Middle frontal gyrus (tissue), 1 donor: ENCODE measurements around the gene TRIM72.
"Not testable (repeated sequence)": the region's sequence is repeated elsewhere in the genome, so short reads cannot be mapped to it uniquely, and the experiment has no call there.

Source experiments
- DNase-seq: peaks from one replicate; pipeline ENCODE4 v3.0.0-alpha.2; 2015; ENCODE audit warnings: low spot score; ENCODE audit errors: extremely low spot score

Gene TRIM72

DNA sequence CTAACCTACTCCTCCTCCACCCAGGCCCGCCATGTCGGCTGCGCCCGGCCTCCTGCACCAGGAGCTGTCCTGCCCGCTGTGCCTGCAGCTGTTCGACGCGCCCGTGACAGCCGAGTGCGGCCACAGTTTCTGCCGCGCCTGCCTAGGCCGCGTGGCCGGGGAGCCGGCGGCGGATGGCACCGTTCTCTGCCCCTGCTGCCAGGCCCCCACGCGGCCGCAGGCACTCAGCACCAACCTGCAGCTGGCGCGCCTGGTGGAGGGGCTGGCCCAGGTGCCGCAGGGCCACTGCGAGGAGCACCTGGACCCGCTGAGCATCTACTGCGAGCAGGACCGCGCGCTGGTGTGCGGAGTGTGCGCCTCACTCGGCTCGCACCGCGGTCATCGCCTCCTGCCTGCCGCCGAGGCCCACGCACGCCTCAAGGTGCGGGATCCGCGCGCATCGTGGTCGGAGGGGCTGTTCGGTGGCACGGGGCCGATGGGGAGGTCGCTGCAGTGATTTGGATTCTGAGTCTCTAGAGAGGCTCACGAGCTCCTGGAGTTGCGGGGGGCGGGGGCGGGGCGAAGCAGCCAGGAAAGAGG, 878 bp downstream of the TRIM72 start:
- DNase-seq = no peak

DNA sequence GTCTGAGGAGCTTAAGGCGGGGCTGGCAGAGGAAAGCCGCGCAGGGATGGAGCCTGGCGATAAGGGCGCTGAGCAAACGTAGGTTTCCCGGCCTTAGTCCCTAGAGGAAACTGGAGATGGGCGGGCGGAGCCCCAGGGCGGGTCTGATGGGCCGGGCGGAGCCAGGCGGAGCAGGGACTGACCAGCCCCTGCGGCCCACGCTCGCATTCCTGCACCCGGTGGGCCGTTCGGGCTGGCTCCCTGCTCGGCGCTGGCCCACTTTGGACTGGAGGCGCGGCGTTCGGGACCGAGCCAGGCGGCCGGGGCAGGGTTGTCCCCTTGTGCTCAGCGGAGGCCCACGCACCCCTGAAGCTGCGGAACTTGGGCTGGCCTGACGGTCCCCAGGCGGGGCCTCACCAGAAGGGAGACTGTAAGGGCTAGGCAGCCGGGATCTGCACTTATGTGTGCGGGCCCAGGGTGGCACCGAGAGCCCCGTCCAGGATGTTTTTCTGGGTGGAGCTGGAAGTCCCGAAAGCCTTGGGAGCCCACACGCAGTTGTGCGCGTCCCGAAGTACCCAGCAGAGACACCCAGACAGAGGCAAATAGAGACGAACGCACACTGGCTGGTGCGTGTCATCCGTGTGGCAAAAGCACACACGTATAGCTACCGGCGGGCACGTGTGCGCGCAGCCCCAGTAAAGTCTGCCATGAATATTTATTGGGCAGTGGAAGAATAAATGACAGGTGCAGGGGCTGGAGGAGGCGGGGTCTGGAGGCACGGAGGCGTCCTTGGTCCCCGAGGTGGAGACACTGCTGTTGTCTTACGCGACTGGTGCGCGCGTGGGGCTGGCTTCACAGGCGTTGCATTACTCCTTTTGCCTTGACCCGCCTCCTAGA, 1.6 kb downstream of the TRIM72 start:
- DNase-seq = no peak

DNA sequence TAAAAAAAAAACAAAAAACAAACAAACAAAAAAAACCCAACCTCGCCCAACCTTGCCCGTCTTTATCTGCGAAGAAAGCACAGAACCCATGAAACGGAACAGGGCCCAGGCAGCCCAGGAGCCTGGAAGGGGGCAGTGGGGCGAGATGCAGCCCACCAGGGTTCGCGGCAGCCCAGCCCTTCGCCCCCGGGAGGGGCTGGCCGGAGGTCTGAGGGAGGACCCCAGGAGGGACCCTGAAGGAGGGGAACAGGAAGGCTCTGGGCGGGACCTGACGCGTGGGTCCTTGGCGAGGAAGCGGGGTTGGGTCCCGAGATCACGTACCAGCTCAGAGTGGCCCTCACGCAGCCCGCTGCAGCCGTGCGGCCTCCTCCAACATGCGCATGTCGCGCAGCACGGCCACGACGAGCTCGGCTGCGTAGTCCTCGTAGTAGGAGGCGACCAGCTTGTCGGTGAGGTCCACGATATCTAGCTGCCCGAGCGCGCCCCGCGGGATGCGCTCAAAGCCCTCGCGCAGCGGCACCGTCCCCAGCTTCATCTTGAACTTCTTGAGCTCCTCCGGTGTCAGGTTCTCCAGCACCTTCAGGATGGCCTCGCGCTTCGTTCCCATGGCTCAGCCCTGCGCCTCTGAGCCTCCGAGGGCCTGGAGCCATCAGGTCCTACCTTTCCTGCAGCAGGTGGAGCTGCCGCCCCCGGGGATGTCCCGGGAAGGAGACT, 2.7 kb downstream of the TRIM72 start, which contains the start of gene PYDC1:
Gene PYDC1 (minus strand): TSS at position 714 of the 714 bp plus-strand sequence. CDS start 107 bp downstream, at position 607.
- no peak for DNase-seq

DNA sequence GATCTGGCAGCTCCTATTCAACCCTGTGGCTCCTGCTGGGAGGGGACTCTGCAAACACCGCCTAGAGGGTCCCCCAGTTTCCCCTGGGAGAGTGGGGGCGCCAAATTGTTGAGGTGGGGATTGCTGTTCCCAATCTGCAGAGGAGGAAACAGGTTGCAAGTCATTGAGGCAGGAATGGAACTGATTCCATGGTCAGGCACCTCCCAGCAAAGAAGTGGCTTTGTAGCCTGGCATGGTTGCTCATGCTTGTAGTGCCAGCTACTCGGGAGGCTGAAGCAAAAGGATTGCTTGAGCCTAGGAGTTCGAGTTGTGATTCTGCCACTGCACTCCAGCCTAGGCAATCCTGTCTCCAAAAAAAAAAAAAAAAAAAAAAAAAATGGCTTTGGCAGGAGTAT, 3.2 kb downstream of the TRIM72 start:
- DNase-seq = no peak

DNA sequence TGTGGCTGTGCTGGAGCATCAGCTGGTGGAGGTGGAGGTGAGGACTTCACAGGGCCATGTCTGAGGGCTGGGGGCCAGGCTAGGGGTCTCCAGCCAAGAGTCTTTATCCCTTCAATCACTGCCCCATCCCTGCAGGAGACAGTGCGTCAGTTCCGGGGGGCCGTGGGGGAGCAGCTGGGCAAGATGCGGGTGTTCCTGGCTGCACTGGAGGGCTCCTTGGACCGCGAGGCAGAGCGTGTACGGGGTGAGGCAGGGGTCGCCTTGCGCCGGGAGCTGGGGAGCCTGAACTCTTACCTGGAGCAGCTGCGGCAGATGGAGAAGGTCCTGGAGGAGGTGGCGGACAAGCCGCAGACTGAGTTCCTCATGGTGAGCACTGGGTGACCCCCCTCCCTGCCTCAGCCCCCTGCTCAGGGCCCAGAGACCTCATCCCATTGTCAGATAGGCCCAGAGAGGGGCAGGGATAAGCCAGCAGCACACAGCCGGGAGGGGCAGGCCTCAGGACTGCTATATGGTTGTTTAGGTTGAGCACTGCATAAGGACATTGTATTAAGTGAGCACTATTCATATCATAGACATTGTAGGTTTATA, 5.3 kb downstream of the TRIM72 start:
- no peak for DNase-seq

DNA sequence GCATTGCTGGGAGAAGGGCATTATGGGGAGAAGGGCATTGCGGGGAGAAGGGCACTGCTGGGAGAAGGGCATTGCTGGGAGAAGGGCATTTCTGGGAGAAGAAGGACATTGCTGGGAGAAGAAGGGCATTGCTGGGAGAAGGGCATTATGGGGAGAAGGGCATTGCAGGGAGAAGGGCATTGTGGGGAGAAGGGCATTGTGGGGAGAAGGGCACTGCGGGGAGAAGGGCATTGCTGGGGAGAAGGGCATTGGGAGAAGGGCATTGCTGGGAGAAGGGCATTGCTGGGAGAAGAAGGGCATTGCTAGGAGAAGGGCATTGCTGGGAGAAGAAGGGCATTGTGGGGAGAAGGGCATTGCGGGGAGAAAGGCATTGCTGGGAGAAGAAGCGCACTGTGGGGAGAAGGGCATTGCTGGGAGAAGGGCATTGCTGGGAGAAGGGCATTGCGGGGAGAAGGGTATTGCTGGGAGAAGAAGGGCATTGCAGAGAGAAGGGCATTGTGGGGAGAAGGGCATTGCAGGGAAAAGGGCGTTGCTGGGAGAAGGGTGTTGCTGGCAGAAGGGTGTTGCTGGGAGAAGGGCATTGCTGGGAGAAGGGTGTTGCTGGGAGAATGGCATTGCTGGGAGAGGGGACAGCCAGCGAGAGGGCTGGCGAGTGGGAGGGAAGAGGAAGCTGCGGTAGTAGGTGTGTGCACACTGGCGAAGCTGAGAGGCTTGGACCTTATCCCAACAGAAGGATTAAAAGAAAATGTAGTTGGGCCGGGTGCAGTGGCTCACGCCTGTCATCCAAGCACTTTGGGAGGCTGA, 7.6 kb downstream of the TRIM72 start:
- no peak for DNase-seq

DNA sequence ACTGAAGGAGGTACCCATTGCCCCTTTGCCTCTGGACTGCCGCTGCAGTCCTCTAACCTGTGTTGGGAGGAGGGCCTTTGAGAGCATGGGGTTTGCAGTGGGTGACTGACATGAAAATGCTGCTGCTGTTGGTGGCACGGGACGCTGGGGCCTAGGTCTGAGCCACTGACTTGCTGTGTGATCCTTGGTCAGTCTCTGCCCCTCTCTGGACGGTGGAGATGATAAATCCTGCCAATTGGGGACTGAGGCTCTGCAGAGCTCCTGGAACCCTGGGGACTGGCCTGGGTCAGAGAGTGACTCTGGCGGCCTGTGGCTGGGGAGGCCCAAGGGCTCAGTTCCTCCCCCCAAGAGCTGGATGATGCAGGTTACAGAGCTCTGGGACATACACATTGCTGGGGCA, 9.1 kb downstream of the TRIM72 start:
- DNase-seq = no peak

DNA sequence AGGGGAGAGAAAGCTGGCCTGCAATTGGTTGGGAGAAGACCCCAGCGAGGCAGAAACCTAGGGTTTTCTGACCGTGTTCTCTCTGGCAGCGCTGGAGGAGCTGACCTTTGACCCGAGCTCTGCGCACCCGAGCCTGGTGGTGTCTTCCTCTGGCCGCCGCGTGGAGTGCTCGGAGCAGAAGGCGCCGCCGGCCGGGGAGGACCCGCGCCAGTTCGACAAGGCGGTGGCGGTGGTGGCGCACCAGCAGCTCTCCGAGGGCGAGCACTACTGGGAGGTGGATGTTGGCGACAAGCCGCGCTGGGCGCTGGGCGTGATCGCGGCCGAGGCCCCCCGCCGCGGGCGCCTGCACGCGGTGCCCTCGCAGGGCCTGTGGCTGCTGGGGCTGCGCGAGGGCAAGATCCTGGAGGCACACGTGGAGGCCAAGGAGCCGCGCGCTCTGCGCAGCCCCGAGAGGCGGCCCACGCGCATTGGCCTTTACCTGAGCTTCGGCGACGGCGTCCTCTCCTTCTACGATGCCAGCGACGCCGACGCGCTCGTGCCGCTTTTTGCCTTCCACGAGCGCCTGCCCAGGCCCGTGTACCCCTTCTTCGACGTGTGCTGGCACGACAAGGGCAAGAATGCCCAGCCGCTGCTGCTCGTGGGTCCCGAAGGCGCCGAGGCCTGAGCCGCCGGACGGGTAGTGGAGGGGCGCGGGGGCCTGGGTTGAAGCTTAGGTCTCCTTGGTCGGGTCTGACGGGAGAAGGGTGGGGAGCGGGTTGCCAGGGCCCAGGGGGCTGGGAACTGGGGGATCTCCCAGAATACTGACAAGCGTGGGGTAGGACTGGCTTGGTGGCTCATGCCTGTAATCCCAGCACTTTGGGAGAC, 10.4 kb downstream of the TRIM72 start:
- no peak for DNase-seq

DNA sequence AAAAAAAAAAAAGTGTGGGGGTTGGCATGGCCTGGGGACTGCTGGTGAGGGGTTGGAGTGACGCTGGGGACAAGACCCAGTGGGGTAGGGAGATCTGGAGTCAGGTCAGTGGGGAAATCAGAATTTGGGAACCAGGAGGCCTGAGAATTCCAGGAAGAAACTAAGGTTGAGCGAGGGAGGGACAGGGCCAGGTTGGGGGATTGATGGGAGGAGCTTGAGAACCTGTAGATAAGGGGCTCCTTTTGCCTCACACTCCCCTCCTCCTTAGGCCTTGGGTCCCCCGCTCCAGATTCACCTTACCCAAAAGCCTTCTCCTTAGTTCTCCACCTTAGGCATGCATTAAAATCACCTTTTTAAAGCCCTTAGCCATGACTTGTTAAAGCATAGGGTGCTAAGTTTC, 11.3 kb downstream of the TRIM72 start:
- DNase-seq = no peak

DNA sequence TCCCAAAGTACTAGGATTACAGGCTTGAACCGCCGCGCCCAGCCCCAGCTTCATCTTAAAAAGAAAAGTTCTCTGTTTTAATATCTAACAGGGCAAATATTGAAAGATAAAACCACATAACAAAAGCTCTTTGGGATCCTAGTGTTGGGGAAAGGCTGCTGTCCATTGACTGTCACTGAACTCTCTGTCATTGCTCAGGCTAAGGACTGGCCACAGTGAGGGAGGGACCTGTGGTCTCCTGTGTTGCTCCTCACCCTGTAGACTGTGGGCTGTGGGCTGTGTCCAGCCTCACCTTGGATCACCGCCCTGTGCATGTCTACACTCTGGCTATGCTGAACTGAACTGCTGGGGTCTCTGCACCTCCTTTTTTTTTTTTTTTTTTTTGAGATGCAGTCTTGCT, 14.3 kb downstream of the TRIM72 start:
- DNase-seq = no peak

DNA sequence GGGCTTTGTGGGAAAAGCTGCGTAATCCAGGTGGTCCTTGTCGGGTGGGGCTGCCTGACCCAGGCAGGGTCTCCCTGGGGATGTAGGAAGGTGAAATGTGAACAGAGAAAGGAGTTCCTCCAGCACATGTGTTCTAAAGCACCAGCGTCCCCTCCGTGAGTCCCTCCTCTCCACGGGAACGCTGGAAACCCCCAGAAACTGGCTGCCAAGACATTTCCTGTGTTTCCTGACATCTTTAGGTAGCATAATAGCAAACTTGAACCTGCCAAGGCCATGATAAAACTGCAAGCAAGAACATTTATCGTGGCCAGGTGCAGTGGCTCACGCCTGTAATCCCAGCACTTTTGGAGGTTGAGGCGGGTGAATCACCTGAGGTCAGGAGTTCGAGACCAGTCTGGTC, 15.6 kb downstream of the TRIM72 start:
- DNase-seq = no peak

DNA sequence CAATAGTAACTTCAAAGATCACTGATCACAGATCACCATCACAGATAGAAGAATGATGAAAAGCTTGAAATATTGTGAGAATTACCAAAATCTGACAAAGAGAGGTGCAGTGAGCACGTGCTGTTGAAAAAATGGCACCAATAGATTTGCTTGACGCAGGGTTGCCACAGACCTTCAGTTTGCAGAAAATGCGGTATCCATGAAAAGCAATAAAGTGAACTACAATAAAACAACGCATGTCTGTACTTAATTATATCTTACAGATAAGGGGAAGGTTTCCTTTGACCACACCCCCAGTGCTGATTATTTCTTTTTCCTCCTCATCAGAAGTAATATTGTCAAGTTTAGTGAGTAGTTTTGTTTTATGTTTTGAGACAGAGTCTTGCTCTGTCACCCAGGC, 24.1 kb downstream of the TRIM72 start:
- DNase-seq = no peak

DNA sequence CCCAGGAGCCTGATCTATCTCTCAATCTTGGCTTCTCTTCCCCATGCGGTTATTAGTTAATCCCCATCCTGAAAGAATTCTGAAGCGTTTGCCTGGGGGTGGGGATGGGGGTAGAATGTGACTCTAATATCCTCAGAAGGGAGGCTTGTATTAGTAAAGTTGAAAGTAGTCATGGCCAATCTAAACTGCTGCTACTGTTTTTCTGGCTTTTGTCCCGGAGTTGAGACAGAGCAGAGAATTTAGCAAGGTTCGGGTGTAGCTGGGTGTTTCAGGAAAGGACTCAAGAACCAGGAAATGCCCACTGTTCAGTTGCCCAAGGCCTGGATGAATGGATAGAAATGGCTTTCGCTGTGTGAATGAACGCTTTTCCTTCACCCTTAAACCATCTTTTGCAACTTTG, 28.3 kb downstream of the TRIM72 start:
- no peak for DNase-seq

DNA sequence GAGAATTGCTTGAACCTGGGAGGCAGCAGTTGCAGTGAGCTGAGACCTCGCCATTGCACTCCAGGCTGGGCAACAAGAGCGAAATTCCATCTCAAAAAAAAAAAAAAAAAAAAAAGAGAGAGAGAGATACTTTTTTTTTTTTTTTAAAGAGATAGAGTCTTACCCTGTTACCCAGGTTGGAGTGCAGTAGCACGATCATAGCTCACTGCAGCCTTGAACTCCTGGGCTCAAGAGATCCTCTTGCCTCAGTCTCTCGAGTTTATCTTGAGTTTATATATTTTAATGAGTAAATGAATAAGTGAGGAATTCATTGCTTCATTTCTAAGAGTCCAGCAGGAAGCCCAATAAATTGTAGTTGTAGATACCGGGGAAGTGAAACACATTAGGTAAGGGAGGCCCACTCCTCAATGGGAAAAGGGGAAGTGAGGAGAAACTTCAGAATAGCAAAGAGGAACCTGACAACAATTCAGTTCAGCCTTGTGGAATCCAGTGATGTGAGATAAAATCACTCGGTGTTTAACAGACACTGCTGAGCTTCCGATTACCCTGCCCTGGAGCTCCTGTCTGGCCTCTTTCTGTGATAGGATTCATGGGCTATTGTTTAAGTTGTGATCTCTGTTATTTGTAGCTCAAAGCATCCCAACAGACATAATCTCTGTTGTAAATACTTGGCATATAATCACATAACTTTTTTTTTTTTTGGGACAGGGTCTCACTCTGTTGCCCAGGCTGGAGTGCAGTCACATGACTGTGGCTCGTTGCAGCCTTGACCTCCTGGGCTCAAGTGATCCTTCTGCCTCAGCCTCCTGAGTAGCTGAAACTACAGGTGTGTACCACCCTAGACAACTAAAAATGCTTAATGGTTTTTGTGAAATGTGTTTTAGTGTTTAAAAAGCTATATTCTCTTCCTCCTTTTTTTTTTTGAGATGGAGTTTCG, 30.1 kb downstream of the TRIM72 start:
- no peak for DNase-seq

DNA sequence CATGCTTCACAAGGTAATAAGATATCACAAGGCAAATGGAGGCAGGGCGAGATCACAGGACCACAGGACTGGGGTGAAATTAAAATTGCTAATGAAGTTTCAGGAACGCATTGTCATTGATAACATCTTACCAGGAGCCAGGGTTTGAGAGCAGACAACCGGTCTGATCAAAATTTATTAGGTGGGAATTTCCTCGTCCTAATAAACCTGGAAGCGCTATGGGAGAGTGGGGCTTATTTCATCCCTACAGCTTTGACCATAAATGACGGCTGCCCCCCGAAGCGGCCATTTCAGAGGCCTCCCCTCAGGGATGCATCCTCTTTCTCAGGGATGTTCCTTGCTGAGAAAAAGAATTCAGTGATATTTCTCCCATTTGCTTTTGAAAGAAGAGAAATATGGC, 31.7 kb downstream of the TRIM72 start:
- not testable (repeated sequence) for DNase-seq

DNA sequence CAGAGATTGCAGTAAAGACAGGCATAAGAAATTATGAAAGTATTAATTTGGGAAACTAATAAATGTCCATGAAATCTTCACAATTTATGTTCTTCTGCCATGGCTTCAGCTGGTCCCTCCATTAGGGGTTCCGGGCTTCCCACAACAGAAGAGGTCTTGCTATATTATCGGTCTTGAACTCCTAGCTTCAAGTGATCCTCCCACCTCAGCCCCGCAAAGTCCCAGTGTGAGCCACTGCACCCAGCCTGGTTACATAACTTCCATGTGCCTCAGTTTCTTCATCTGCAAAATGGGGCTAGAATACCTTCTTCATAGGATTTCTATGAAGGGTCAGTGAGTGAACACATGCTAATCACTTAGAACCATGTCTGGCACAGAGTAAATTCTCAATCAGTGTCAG, 32.4 kb downstream of the TRIM72 start:
- DNase-seq = no peak

DNA sequence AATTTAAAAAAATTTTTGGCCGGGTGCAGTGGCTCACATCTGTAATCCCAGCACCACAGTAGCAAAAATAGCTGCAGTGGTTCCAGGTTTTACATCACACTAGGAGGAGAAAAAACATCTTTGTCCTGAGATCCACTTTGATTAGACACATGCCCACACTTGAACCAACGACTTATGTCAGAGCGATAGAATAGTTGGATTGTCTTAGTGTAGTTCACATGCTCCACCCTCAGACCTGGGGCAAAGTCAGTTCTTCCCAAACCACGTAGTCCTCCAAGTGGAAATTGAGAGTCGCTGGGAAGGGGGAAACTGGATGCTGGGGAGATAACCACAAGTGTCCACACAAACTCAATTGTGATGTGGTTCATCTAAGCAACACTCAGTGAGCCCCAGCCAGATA, 34.4 kb downstream of the TRIM72 start:
- no peak for DNase-seq

DNA sequence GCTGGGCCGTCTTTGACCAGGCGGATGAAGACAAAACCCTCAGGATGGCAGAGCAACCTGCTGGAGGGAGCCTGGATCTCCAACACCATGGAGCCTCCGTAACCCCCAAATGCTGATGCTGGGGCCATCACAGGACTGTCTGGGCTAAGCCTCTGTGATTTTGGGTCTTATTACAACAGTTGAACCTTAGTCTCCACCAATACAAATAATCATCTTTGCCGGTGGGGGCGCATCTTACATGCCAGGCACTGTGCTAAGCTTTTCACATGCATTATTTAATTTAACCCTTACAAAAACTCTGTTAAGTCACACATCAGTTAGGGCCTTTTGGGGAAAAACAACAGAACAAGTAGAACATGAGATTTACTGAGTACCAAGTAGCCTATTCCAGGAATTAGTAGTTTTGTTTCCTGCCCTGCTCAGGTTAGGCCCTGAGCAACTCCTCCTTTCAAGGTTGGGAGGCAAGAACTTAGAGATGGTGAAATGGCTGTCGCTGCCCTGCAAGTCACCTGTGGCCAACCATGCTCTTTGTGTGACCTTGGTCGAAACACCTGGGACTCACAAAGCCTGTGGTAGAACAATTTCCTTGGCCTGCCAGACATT, 37.0 kb downstream of the TRIM72 start:
- no peak for DNase-seq

DNA sequence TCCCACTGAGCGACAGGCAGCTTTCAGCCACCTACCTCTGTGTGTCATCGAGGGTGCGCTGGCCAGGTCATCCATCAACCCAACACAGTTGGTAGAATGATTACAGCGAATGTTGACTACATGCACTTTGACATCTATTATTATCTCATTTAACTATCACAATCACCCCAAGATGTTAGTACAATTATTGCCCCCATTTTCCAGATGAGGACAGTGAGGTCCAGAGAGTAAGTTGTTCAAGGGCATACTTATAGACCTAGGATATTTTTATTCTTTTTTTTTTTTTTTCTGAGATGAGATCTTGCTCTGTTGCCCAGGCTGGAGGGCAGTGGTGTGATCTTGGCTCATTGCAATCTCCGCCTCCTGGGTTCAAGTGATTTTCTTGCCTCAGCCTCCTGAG, 37.5 kb downstream of the TRIM72 start:
- DNase-seq = no peak
